GM19238 (cell line): ENCODE measurements around the gene EEPD1.

Source experiments
- DNase-seq: peaks from one replicate; pipeline ENCODE4 v3.0.0; 2011; ENCODE audit warnings: low spot score; ENCODE audit not compliant: insufficient read length

The EEPD1 gene

GRCh38 chr7:36154255-36155212 is 1.5 kb downstream of the EEPD1 start:
- no peak for DNase-seq

- DNase-seq, result no peak
Observed at GRCh38 chr7:36155811-36156361, 2.8 kb downstream of the EEPD1 start.

- DNase-seq, result no peak
Observed at GRCh38 chr7:36157527-36158320, 4.7 kb downstream of the EEPD1 start.

GRCh38 chr7:36158321-36158605 is 5.2 kb downstream of the EEPD1 start:
- DNase-seq, result no peak

GRCh38 chr7:36159618-36160017 is 6.6 kb downstream of the EEPD1 start:
- no peak for DNase-seq

GRCh38 chr7:36160313-36160712 is 7.3 kb downstream of the EEPD1 start:
- no peak for DNase-seq

GRCh38 chr7:36161996-36162395 is 8.9 kb downstream of the EEPD1 start:
- no peak for DNase-seq

GRCh38 chr7:36165059-36165458 is 12.0 kb downstream of the EEPD1 start:
- DNase-seq, result no peak

GRCh38 chr7:36165802-36166201 is 12.7 kb downstream of the EEPD1 start:
- no peak for DNase-seq

- DNase-seq, result no peak
Observed at GRCh38 chr7:36167403-36168050, 14.5 kb downstream of the EEPD1 start.

GRCh38 chr7:36171503-36171902 is 18.4 kb downstream of the EEPD1 start:
- DNase-seq, result no peak

GRCh38 chr7:36175886-36176285 is 22.8 kb downstream of the EEPD1 start:
- DNase-seq, result no peak

GRCh38 chr7:36176697-36177096 is 23.6 kb downstream of the EEPD1 start:
- no peak for DNase-seq

GRCh38 chr7:36180121-36180520 is 27.1 kb downstream of the EEPD1 start:
- DNase-seq, result no peak

GRCh38 chr7:36181668-36182067 is 28.6 kb downstream of the EEPD1 start:
- DNase-seq, result no peak

- no peak for DNase-seq
Observed at GRCh38 chr7:36182854-36183604, 30.0 kb downstream of the EEPD1 start.

- no peak for DNase-seq
Observed at GRCh38 chr7:36185092-36185491, 32.0 kb downstream of the EEPD1 start.

- no peak for DNase-seq
Observed at GRCh38 chr7:36185756-36186155, 32.7 kb downstream of the EEPD1 start.

- no peak for DNase-seq
Observed at GRCh38 chr7:36186359-36187121, 33.5 kb downstream of the EEPD1 start.

- no peak for DNase-seq
Observed at GRCh38 chr7:36188266-36188665, 35.2 kb downstream of the EEPD1 start.
